NCI-H1417 treated with DMSO at 0.1 percent for 48 hours (cell line): ENCODE data around the gene CELSR3.

ENCODE experiments used
- DNase-seq: peaks from one replicate; lab custom pipeline; 2025; lab: John Stamatoyannopoulos, UW

Gene CELSR3

GRCh38 chr3:48633743-48634142 lies 28.9 kb downstream of the CELSR3 start:
- DNase-seq, result no peak

- no peak for DNase-seq
Observed at GRCh38 chr3:48633256-48633655, 29.4 kb downstream of the CELSR3 start.

GRCh38 chr3:48631516-48632448 lies 30.9 kb downstream of the CELSR3 start:
- DNase-seq, result no peak

- no peak for DNase-seq
Observed at GRCh38 chr3:48630833-48631232, 31.9 kb downstream of the CELSR3 start.

- no peak for DNase-seq
Observed at GRCh38 chr3:48630407-48630806, 32.3 kb downstream of the CELSR3 start.

GRCh38 chr3:48629894-48630293 lies 32.8 kb downstream of the CELSR3 start:
- no peak for DNase-seq

GRCh38 chr3:48628277-48629017 lies 34.2 kb downstream of the CELSR3 start:
- no peak for DNase-seq

GRCh38 chr3:48625600-48625999 lies 37.1 kb downstream of the CELSR3 start:
- DNase-seq, result no peak

GRCh38 chr3:48624767-48625166 lies 37.9 kb downstream of the CELSR3 start:
- no peak for DNase-seq

- peak; percentile 30 for DNase-seq
Observed at GRCh38 chr3:48623851-48624547, 38.7 kb downstream of the CELSR3 start.

- DNase-seq, result no peak
Observed at GRCh38 chr3:48621461-48621869, 41.2 kb downstream of the CELSR3 start, which contains the start of gene TMEM89. TSS of gene TMEM89 (minus strand) at chr3:48621769. CDS start at chr3:48621756, 13 bp downstream.

GRCh38 chr3:48619541-48620524 lies 42.9 kb downstream of the CELSR3 start:
- DNase-seq, result no peak

- DNase-seq, result no peak
Observed at GRCh38 chr3:48617559-48617958, 45.1 kb downstream of the CELSR3 start.

GRCh38 chr3:48614044-48614443 lies 48.6 kb downstream of the CELSR3 start:
- DNase-seq, result no peak

- DNase-seq, result no peak
Observed at GRCh38 chr3:48612309-48612708, 50.4 kb downstream of the CELSR3 start.

GRCh38 chr3:48609088-48610005 lies 53.3 kb downstream of the CELSR3 start, which contains the start of gene UQCRC1:
TSS of gene UQCRC1 (minus strand) at chr3:48609646. CDS start at chr3:48609620, 26 bp downstream.
- DNase-seq, result peak; percentile 46

- no peak for DNase-seq
Observed at GRCh38 chr3:48607519-48607918, 55.2 kb downstream of the CELSR3 start.

GRCh38 chr3:48601622-48601994 lies 61.1 kb downstream of the CELSR3 start:
- no peak for DNase-seq

GRCh38 chr3:48600711-48601621 lies 61.7 kb downstream of the CELSR3 start:
- no peak for DNase-seq
